ENCODE results near the gene KIAA0930.
A peak's percentile ranks its signal among the peaks of the same experiment; 100 is the strongest.

The KIAA0930 gene

DNA sequence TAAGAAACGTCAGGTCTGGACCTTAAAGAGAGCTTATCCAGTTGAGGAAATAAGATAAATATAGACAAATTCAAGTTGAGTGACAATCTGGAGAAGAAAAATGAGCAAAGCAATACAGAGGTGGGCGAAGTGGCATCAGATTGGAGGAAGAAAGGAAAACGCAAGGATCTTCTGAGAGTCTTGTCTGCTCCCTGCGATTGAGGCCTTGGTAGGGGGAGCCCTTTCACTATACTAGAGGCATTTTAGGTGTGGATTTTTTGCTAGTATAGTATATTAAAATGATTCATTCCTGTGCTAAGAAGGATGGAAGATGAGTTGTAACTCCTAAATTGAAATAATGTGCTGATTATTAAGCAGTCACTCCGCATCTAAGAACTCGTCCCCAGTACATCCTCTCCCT is 68.9 kb downstream of the KIAA0930 start:
- no peak for DNase-seq

DNA sequence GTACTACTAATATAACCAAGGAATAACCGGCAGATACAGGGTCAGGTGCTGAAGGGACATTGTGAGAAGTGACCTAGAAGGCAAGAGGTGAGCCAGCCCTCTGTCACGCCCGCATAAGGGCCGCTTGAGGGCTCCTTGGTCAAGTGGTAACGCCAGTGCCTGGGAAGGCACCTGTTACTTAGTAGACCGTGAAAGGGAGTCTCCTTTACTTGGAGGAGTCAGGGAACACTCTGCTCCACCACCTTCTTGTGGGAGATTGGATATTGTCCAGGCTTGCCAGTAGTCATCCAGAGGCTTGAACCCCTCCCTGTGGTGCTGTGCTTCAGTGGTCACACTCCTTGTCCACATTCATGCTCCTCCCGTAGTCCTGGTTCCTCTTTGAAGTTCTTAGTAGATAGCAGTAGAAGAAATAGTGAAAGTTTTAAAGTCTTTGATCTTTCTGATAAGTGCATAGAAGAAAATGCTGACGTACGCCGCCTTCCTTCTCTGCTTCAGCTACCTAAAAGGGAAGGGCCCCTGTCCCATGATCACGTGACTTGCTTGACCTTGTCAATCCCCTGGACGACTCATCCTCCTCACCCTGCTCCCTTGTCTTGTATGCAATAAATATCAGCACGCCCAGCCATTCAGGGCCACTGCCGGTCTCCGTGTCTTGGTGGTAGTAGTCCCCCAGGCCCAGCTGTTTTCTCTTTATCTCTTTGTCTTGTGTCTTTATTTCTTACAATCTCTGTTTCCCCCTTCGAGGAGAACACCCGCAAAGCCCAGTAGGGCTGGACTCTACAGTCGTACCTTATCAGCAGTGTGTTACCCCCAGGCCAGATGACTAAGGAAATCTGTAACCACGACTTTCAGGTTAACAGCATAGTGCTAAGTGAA is 70.9 kb downstream of the KIAA0930 start:
- DNase-seq: peak in 2 of 3 donors; percentile 46 to 53

DNA sequence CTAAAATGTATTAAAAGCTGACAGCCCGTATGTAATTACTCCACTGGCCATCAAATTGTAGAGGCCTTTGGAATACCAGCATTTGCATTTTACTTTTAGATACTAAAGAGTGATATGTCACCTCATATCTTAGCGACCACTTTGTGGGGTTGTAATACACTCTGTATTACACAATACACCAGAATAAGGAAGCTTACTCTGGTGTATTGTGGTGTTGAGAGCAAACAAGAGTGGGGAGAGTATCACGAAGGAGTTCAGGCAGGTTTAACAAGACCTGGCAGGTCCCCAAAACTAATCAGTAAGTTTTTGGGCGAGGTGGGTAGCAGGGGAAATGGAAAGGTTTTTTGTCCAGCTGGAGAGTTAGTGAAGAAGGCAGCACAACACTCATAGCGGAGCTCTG is 73.8 kb downstream of the KIAA0930 start:
- peak in 2 of 3 donors; percentile 50 to 53 for DNase-seq

DNA sequence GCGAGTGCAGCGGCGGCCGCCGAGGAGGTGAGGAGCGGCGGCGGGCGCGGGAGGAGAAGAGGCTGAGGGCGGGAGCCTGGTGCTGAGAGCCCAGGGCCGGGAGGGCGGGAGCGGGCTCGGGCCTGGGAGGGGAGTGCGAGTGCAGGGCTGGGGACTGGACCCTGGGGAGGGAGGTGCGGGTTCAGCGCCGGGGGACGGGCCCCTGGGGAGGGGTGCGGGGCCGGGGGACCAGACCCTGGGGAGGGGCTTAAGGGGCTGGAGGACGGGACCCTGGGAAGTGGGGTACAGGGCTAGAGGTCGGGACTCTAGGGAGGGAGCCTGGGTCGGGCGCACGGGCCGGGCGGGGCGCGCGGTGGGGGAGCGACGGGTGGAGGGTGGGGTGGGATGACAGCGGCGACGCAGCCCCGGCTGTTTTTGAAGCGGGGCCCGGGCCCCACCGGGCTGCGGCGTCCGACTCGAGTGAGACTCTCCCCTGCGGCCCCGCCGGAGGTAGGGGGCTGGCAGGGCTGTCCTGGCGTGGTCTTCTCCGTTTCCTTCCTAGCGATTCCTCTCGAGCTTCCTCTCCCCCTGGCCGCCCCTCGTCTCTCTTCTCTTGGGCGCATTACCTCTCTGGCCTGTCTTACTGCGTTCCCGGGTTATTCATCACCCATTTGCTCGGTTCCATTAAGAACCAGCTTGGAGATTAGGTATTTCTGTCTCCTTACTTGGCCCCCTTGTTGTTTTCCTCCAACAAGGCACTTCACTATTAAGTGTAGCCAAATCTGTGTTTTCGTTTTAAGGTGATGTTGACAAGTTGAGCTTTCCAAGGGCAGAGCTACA is 76.2 kb downstream of the KIAA0930 start:
- DNase-seq: peak in 1 of 3 donors; percentile 48

DNA sequence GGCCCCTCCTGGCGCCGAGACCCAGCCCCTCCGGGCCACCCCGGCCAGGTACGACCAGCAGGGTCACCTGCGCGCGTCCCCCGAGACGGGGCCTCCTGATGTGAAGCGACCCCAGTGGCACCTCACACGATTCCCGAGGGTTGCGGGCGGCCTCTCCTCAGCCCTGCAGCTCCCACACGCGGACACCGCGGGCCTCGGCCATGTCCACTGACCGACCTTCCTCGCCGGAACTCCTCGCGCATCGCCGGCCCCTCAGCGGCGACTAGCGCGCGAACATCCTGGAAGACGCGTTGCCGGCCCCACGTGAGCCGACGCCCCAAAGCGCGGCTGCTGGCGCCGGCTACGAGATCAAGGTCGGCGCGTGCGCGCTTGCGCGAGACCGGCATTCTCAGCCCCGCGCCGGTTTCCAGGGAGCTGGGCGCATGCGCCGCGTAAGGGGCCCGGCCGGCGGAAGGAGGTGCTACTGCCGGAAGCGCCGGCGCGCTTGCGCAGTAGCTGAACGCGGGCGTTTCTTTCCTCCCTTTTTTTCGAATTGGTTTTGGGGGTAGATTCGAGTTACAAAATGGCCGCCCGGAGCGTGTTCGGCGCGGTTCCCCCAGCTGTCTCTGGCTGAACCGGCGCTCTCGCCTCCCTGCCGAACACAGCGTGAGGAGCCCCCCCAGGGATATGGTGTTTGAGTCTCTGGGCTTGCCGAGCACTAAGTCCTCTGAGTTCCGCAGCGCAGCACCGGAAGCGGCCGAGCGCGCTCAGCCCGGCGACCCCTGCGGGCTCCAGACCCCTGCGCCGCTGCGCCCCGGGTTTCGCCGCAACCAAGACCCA is 77.0 kb downstream of the KIAA0930 start, which contains the start of gene NUP50:
Gene NUP50, plus strand, starts transcription at position 475 of the 819 bp plus-strand sequence. CDS start 4,253 bp downstream, outside the sequence.
- peak; percentile 98 to 99 (median 99) for DNase-seq

DNA sequence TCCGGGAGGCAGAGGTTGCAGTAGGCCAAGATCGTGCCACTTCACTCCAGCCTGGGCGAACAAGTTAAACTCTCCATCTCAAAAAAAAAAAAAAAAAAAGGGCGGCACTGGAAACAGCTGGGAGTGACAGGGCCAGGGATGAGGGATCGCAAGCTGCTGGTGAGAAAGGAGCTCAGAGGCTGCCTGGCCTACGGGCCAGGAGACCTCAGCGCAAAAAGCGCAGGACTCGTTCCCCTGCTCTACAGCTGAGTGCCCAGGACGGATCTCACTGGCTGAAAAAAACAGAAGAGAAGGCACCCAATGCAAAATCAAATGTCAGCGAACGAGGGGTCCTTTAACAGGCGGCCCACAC is 77.6 kb downstream of the KIAA0930 start:
- DNase-seq: peak; percentile 30 to 50 (median 31)

DNA sequence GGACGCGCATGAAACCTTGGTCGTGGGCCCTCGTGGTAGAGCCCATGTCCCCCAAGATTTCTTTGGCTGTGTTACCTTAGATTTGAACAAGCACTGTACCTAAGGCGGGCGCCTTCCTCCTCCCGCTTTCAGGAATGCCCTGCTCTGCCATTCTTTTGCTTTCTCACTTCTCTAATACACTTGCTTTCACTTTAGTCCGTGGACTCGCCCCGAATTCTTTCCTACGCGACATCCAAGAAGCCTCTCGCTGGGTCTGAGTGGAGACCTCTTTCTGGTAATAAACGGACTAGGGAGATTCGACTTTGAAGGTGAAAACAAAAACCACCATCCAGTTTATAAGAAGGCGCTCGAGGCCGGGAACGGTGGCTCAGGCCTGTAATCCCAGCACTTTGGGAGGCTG is 78.2 kb downstream of the KIAA0930 start:
- peak in 2 of 3 donors; percentile 29 to 52 for DNase-seq

DNA sequence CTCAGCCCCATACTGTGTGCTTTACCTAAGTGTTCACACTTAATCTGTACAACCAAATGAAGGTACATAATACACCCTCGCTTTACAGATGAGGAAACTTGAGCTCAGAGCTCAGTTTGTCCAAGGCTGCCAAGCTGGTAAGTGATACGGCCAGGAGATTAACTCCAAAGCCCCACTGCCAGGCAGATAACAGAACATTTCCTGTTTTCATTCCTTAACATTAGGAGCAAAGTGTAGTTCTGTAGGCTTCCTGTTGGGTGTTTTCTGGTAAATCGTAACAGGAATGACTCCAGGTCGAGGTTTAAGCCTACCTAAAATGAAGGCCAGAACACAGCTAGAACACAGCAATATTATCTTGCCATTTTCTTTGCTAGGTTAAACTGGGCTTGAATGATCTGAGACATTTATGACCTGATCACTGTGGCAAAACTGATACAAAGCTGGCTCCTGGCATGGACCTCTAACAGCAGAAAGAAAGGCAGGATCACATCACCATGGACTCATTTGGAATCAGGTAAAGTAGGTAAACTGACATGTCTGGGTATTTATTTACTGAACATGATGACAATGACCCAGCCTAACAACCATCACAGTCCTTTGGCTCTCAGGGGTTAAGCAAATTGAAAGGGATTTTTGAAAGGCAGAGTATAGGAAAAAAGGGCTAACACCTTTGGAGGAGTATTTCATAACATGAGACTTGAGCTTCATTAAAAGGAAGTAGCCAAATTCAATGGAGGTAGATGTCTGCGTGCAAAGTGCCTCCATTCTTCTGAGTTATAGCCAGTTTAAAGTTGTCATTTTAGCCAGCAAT is 80.8 kb downstream of the KIAA0930 start:
- DNase-seq: peak in 1 of 3 donors; percentile 17

DNA sequence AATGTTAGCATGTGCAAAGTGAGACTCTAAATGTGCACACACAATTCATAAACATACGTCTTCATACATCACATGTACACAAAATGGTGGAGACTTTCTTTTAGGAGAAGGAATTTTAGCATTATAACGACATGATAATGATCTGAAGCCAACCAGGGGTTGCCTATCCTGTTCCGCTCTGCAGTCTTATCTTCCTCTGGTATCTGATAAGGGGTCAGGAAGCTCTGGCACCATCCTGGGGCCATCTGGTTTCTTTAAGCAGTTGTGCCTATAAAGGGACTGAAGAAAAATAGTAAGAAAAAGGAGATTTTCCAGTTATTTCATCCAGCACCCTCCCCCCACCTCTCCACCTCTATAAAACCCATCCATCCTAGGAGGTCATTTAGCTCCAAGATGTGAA is 82.8 kb downstream of the KIAA0930 start:
- DNase-seq: no peak

DNA sequence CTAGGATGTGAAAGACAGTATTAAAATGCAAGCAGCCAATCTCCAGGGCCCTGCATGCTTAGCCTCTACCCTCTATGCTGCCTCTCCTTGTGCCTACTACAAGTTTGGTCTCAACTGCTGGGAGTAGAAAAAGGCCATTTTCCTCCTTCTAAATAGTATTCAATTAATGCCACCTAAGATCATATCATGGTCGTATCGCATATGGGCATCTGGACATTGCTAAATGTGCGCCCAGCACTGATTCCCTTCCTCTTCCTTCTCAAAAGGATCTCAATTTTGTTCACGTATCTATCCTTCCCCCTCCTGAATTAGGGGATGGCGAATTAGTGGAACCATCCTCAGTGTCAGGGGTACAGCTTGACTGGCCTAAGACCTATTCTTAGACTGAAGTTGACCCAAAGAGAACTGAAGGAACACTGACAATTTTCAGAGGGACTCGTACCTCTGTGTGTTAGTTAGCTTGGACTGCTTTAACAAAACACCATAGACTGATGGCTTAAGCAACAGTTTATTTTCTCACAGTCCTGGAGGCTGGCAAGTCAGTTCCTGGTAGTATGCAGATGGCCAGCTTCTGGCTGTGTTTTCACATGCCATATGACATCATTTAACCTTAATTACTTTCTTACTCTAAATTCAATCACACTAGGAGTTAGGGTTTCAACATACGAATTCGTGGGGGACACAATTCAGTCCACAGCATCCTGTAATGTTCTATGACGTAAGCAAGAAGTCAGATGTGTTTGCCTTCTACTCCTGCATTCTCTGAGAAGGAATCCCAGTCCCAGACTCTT is 85.4 kb downstream of the KIAA0930 start:
- DNase-seq: peak in 1 of 3 donors; percentile 41

DNA sequence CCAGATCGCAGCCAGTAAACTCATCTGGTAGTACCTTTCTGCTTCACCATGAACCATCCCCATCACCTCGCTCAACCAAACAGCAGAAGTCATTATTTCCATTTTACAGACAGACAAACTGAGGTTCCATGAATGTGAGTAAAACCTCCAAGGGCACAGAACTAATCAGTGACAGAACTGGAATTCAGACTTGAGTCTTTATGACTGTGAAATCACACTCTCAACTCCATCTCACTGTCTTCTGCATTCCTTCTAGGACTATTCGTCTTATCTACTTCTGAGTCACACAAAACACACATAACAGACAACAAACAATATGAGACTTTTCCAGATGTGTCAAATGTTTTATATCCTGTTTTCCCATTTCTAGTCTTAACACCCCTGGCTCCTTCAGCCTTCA is 86.3 kb downstream of the KIAA0930 start:
- no peak for DNase-seq

DNA sequence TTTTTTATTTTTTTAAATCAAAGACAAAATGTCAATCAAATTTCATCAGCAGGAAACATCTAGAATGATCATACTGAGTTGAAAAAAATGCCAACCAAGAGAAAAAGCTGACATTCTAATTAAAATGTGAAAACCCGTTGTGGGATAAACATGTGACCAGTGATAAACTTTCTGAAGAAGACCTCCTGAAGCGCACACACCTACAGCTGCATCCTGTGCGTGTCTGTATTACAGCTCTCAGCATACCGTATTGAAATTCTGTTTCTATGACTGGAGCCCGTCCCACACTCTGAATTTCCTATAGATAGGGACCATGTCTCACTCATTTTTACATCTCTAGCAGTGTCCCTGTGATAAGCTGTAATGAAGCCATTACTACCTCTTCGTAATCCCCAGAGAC is 89.2 kb downstream of the KIAA0930 start:
- no peak for DNase-seq

DNA sequence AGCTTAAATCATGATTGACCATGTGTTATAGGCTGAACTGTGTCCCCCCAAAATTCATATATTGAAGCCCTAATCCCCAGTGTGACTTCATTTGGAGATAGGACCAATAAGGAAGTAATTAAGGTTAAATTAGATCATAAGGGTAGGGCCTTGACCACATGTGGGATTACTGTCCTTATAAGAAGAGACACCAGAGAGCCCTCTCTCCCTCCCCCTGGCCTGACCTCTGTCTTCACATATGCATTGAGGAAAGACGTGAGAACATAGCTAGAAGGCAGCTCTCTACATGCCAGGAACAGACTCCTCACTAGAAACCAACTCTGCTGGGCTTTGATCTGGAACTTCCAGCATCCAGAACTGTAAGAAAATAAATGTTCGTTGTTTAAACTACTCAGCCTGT is 90.6 kb downstream of the KIAA0930 start:
- DNase-seq: no peak

DNA sequence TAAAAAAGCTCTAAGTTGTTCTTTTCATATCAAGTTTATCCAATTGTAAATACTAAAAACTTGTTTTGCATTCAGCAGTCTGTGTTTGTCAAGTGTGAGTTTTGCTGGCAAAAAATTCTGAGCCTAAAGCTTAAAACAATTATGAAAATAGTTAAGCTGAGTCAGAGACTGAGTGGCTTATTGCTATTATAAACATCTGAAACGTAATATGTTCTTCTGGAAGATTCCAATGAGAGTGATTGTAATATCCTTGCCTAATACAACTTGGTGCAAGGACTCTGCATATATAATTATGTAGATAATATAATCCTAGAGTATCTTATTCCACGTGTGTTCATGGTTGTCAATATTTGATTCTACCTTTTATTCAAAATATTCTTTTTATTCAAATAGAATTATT is 91.0 kb downstream of the KIAA0930 start:
- DNase-seq: no peak

DNA sequence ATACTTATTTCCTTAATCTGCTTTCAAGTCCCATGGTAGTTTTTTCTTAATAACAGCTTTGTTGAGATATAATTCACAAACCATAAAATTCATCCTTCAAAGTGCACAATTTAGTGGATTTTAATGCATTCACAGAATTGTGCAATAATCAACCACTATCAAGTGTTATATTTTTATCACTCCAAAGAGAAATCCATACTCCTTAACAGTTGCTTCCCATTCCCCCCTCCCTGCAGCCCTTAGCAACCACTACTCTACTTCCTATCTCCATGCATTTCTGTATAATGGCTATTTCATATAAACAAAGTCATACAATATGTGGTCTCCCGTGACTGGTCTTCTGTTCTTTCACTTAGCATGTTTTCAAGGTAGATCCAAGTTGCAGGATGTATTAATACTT is 95.8 kb downstream of the KIAA0930 start:
- DNase-seq: no peak

DNA sequence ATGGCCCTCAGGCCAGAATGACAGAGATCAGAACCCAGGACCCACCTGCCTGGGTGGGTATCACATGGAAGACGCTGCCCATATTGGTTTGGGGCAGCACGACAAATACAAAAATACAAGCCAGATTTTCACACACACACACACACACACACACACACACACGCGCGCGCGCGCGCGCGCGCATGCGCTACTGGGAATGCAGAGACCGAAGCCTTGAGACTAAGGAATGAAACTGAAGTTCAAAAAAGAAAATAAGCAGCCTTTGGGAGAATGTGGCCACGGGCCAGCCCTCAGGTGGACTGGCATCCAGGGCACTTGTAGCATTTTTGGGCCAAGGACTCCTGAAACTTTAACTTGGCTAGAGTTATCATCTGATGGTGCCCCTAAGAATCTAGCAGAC is 98.3 kb downstream of the KIAA0930 start:
- DNase-seq: no peak

All from suppressor macrophage treated with lipopolysaccharide for 1 hour (primary cell).